GM21576 (cell line): ENCODE results near the gene TRABD2B.

Experiments used
- ATAC-seq: cut with Tn5 transposase; IDR thresholded peaks from one replicate; pipeline ENCODE4 v1.9.1; 2021; ENCODE audit warnings: mild to moderate bottlenecking, moderate library complexity; ENCODE audit not compliant: unreplicated experiment

The TRABD2B gene

DNA sequence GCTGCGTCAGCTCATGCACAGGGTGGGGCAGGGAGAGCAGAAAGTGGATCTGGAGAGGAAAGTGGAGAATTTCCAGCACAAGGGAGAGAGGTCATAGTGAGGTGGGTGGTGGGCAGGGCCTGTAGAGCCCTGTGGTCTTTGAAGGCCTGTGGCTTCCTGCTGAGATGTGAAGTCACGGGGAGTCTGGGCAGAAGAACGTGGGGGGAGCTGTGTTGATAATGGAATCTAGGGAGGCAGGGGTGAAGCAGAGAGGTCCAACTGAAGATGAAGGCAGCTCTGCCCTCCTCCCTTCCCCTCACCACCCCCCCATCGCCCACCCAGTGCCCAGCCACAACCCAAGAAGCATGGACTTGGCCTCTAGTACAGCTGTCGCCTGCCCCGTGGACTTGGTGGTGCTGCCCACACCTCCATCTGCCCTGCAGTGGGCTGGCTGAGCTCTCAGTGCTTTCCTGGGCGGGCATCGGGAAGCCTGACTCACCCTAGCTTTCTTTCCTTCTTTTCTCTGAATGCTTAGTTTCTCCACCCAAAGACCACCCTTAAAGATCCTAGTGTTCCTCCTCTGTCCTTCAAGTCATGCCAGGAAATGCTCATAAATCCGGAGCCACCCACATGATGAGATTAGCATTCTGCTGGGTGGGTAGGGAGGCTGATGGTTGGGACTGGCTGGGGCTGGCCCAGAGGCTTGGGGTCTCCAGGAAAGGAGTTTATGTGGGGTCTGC is 186.1 kb downstream of the TRABD2B start:
- no peak for ATAC-seq

DNA sequence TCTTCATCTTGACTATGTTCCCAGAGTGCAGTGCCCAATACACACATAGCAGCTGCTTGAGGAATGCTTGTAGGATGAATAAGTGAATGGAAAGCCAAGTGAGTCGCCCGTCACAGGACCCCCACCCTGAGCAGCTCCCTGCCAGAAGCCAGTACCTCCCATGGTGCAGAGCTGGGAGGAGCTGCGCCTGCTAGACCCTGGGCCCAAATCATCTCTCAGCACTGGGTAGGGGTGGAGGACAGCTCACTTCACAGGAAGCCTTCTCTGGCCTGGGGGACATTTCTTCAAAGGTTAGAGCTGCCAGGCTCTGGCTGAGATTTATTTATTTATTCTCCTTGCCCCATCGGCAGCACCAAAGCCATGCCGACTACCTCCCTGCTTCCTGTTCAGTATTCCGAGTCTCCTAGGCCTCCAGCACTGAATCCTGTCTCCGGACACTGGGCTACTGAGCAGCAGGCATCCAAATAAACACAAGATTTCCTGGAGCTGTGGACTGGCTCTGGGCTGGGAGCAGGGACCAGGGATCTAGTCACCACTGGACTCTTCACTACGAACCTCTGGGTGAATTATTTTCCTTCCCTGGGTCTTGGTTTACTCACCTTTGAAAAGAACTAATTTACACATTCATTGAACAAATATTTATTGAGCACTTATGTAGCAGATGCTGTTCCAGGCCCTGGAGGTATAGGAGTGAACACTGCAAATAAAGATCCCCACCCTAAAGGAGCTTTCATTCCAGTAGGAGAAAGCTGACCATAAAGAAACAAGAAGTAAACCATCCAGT is 187.7 kb downstream of the TRABD2B start:
- ATAC-seq = no peak

DNA sequence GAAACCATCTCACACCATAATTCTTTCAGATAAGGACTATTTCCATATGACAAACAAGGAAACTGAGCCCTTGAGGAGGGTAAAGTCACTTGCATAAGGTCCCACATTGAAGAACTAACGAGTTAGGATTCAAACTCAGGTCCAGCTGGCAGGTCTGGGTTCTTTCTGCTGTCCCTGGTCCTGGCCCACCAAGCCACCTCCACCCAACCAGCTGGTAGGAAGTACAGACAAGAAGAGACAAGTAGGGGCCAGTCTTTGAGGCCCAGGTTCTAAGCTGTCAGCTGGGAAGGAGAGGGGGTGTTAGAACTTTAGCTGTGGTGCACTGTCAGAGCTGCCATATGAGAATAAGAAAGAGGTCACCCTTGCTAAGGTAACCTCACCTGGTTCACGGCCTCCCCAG is 188.6 kb downstream of the TRABD2B start:
- ATAC-seq = no peak

- ATAC-seq = no peak
Observed at GRCh38 chr1:47805921-47806361, 191.2 kb downstream of the TRABD2B start.

GRCh38 chr1:47805018-47805417 is 192.2 kb downstream of the TRABD2B start:
- no peak for ATAC-seq

GRCh38 chr1:47803815-47804501 is 193.2 kb downstream of the TRABD2B start:
- ATAC-seq = no peak

- ATAC-seq = no peak
Observed at GRCh38 chr1:47797575-47797974, 199.6 kb downstream of the TRABD2B start.

GRCh38 chr1:47796626-47797025 is 200.6 kb downstream of the TRABD2B start:
- no peak for ATAC-seq

DNA sequence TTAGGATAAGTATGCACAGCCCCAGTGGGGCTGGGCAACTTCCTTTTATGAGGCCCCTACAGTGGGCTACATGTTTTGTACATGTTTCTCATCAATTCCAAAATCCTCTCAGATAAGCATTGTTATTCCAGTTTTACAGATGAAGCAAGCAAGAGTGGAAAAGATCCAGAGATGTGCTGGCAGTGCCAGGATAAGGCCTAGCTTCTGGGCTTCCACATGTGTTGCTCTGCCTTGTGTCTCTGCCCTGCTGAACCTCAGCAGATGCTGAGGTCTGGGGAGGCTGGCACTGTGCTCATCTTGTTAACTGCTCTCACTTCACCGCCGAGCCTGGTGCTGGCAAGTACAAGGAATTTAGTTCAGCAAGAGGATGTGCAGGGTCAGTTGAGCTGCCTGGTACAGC is 202.1 kb downstream of the TRABD2B start:
- ATAC-seq = no peak

DNA sequence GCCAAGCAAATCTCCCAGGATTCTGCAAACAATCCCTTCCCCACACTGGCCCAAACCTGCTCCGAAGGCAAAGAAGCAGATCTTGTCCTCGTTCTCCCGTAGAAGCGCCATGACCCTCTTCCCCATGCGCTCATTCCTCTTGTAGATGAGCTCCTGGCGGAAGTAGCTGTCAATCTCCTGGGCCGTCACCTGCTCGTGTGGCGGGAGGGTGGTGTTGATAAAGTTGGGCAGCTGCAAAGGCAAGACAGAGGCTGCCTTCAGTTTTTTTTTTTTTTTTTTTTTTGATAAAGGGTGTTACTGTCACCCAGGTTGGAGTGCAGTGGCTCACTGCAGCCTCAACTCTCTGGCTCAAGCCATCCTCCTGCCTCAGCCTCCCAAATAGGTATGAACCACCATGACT is 202.7 kb downstream of the TRABD2B start:
- ATAC-seq = no peak

- ATAC-seq = no peak
Observed at GRCh38 chr1:47794081-47794480, 203.1 kb downstream of the TRABD2B start.

DNA sequence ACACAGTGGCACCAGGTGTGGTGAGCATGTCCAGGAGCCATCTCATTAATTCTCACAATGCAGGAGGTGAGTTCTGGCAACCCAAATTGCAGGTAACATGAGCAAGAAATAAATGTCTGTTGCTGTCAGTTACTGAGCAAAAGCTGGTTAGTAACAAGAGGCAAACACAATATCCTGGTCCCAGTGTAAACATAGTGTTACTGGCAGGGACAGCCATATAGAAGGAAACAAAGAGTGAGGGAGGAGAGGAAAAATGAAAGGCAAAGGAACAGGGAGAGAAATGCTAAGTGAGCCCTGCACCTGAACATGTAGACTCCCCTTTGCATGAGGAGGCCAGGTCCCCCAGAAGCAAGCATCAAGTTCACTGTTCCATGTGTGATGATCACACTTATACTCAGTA is 203.6 kb downstream of the TRABD2B start:
- ATAC-seq = no peak

GRCh38 chr1:47792779-47793178 is 204.4 kb downstream of the TRABD2B start:
- no peak for ATAC-seq

- ATAC-seq = no peak
Observed at GRCh38 chr1:47791879-47792608, 205.1 kb downstream of the TRABD2B start.

GRCh38 chr1:47788761-47789160 is 208.4 kb downstream of the TRABD2B start:
- no peak for ATAC-seq

GRCh38 chr1:47787560-47787959 is 209.6 kb downstream of the TRABD2B start:
- ATAC-seq = no peak

- no peak for ATAC-seq
Observed at GRCh38 chr1:47786316-47786715, 210.9 kb downstream of the TRABD2B start.

DNA sequence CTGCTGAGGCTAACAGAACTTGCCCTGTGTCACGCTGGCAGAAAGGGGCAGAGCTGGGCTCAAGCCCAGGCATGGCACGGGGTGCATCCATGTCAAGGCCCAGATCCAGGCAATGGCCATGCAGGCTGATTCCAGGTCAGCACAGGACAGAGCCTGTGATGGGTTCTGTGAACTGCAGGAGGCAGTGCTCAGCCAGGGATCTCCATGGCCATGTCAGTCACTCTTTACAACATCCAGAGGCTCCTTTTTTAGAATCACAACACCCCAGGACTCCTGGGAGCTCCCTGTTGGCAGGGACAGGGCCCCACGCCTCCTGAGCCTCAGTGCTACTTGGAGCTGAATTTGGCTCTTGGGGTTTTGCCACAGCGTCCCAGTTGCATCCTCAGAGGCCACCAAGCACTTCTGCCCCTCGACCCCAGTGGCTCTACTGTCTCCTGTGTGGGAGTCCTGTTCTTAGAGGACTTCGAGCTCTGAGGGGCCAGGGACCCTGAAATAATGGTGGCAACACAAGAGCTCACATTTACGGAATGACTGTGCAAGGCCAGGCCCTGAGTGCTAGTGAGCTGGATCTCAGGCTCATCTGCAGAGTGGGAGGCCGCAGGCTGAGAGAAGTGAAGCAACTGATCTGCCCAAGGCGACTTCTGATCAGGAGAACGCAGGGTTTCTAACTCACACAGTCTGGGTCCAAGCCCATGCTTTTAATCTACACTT is 211.5 kb downstream of the TRABD2B start:
- no peak for ATAC-seq

GRCh38 chr1:47785118-47785517 is 212.1 kb downstream of the TRABD2B start:
- no peak for ATAC-seq

- no peak for ATAC-seq
Observed at GRCh38 chr1:47784497-47784822, 212.7 kb downstream of the TRABD2B start.
